HEK293T (cell line): ENCODE results near the gene LYRM4.

Experiments used
- CTCF ChIA-PET: fragments of 350-600 bp; formaldehyde crosslinking; extraction: SDS; loops from one replicate; lab custom pipeline; 2021; ENCODE audit warnings: antibody characterized with exemption, inconsistent platforms; lab: Yijun Ruan, JAX
- POLR2A ChIA-PET: fragments of 350-600 bp; formaldehyde crosslinking; extraction: SDS; loops from one replicate; lab custom pipeline; 2020; ENCODE audit warnings: antibody characterized with exemption, inconsistent platforms; lab: Yijun Ruan, JAX
- DNase-seq: peaks from one replicate; pipeline ENCODE4 v3.0.0; 2012; ENCODE audit warnings: mixed read lengths; ENCODE audit errors: extremely low spot score
- ARNT ChIP-seq: fragments of 450-650 bp; IDR thresholded peaks from 2 replicates; pipeline ENCODE4 v1.6.1; 2017; ENCODE audit warnings: mild to moderate bottlenecking
- BHLHE40 ChIP-seq: fragments of 450-650 bp; IDR thresholded peaks from 2 replicates; pipeline ENCODE4 v1.6.1; 2016; ENCODE audit warnings: mild to moderate bottlenecking, moderate library complexity, borderline replicate concordance
- CTBP1 ChIP-seq: fragments of 450-650 bp; IDR thresholded peaks from 2 replicates; pipeline ENCODE4 v1.6.1; 2016; ENCODE audit warnings: borderline replicate concordance
- ELF4 ChIP-seq: fragments of 450-650 bp; IDR thresholded peaks from 2 replicates; pipeline ENCODE4 v1.6.1; 2017; ENCODE audit warnings: antibody characterized with exemption
- FOXA1 ChIP-seq: fragments of 450-650 bp; IDR thresholded peaks from 2 replicates; pipeline ENCODE4 v1.6.1; 2016; ENCODE audit warnings: mild to moderate bottlenecking
- FOXK2 ChIP-seq: fragments of 450-650 bp; IDR thresholded peaks from 2 replicates; pipeline ENCODE4 v1.6.1; 2016; ENCODE audit warnings: mild to moderate bottlenecking
- FOXM1 ChIP-seq: fragments of 450-650 bp; IDR thresholded peaks from 2 replicates; pipeline ENCODE4 v1.6.1; 2017; ENCODE audit warnings: mild to moderate bottlenecking, borderline replicate concordance
- HDGF ChIP-seq: fragments of 450-650 bp; IDR thresholded peaks from 2 replicates; pipeline ENCODE4 v1.6.1; 2017; ENCODE audit warnings: antibody characterized with exemption, borderline replicate concordance
- L3MBTL2 ChIP-seq: fragments of 450-650 bp; conservative IDR thresholded peaks from 2 replicates; pipeline ENCODE4 v1.6.1; 2016; ENCODE audit warnings: mild to moderate bottlenecking
- LEF1 ChIP-seq: fragments of 450-650 bp; IDR thresholded peaks from 2 replicates; pipeline ENCODE4 v1.6.1; 2017; ENCODE audit warnings: mild to moderate bottlenecking, borderline replicate concordance
- NFRKB ChIP-seq: fragments of 450-650 bp; IDR thresholded peaks from 2 replicates; pipeline ENCODE4 v1.6.1; 2016; ENCODE audit warnings: mild to moderate bottlenecking, moderate library complexity
- SP1 ChIP-seq: fragments of 450-650 bp; IDR thresholded peaks from 2 replicates; pipeline ENCODE4 v1.6.1; 2017
- SUZ12 ChIP-seq: fragments of 450-650 bp; IDR thresholded peaks from 2 replicates; pipeline ENCODE4 v1.6.1; 2016; ENCODE audit warnings: mild to moderate bottlenecking
- TARDBP ChIP-seq: fragments of 450-650 bp; IDR thresholded peaks from 2 replicates; pipeline ENCODE4 v1.6.1; 2016
- ZNF384 ChIP-seq: fragments of 450-650 bp; IDR thresholded peaks from 2 replicates; pipeline ENCODE4 v1.6.1; 2016
- TF ChIP-seq, protein P1 (sequence below): fragments of 450-650 bp; IDR thresholded peaks from 2 replicates; pipeline ENCODE4 v1.6.1; 2016

The LYRM4 gene

DNA sequence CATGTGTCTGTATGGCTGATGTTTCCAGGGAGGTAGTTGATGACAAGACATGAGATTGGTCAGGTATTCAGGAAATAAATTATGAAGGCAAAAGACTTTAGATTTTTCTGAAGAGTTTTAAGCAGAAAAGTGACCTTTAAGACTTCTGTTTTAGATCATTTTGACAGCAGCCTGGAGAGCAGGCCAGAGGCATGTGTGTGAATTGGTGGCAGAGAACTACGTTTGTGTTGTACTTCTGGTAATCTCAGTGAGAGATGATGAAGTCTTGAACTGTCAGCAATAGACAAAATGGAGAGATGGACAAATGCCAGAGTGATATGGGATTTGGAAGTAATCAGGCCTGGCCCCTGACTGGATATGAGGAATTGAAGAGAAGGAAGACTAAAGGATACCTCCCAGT is 31.4 kb upstream of the LYRM4 start:
- TF ChIP-seq L3MBTL2 (no peak), FOXK2 (no peak), FOXM1 (no peak), CTBP1 (no peak), FOXA1 (no peak), SUZ12 (no peak), ELF4 (no peak), TARDBP (no peak), HDGF (no peak), ZNF384 (no peak)
- TF ChIP-seq, protein P1, sequence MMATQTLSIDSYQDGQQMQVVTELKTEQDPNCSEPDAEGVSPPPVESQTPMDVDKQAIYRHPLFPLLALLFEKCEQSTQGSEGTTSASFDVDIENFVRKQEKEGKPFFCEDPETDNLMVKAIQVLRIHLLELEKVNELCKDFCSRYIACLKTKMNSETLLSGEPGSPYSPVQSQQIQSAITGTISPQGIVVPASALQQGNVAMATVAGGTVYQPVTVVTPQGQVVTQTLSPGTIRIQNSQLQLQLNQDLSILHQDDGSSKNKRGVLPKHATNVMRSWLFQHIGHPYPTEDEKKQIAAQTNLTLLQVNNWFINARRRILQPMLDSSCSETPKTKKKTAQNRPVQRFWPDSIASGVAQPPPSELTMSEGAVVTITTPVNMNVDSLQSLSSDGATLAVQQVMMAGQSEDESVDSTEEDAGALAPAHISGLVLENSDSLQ = no peak
- ChIA-PET CTCF (no interaction called here), POLR2A (no interaction called here)
- no peak for DNase-seq

DNA sequence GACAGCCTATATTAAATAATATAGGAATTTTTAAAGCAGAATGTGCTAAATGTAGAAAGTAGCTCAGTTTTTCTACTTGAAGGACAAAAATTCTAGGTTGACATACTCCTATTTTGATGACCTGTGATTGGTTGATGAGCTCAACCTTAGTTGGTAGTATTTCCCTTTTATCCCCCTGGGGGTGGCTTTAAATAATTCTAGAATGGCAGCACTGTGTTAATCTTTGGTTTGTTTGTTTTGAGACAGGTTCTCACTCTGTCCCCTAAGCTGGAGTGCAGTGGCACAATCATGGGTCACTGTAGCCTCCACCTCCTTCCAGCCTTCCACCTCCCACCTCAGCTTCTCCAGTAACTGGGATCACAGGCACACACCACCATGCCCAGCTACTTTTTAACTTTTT is 29.8 kb upstream of the LYRM4 start:
- ChIA-PET CTCF (no interaction called here), POLR2A (no interaction called here)
- DNase-seq = no peak
- TF ChIP-seq TARDBP (no peak), FOXM1 (no peak), FOXK2 (no peak), LEF1 (no peak), BHLHE40 (no peak), SUZ12 (no peak), SP1 (no peak), L3MBTL2 (no peak), ARNT (no peak), HDGF (no peak), NFRKB (no peak), ZNF384 (no peak), FOXA1 (no peak)
- TF ChIP-seq, protein P1 = no peak

DNA sequence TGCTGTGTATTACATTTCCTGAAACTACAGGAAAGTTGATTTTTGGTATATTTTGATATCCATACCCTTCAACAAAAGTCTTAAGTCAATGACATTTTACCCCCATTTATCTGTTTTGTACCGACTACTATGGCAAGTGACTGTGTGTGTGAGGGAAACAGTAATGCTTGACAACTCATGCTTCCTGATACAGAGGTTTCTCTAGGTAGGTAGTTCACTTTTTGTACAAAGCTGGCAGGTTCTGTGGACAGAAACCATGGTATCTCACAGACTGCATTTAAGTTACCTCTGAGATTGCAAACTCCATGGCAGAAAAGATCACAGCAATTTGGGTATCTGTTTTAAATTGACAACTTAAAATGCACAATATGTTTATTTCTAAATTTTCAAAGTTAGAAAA is 29.3 kb upstream of the LYRM4 start:
- TF ChIP-seq SP1 = no peak
- TF ChIP-seq FOXA1 = no peak
- TF ChIP-seq TARDBP = no peak
- TF ChIP-seq ELF4 = no peak
- no peak for TF ChIP-seq CTBP1
- TF ChIP-seq ARNT = no peak
- TF ChIP-seq FOXM1 = no peak
- TF ChIP-seq HDGF = no peak
- no peak for TF ChIP-seq LEF1
- no peak for TF ChIP-seq L3MBTL2
- no peak for TF ChIP-seq NFRKB
- no peak for TF ChIP-seq FOXK2
- POLR2A ChIA-PET = no interaction called here
- no peak for DNase-seq
- CTCF ChIA-PET = no interaction called here

DNA sequence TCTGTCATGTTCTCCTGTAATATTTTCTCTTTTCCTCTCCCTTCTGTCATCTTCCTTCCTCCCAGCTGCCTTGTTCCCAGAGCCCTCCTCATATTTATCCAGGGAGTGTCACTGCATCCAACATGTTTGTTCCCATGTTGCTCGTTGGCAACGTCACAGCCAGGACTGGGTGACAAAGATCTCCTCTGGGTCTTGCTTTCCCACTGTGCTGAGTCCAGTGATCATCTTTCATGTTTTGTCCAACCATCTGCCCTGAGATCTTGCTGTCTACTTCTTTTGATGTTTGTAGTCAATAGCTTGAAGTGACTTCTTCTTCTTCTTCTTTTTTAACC is 27.2 kb upstream of the LYRM4 start:
- CTCF ChIA-PET = interaction anchor here (0.6 to 0.7 kb wide), 2 partner anchors 51 to 70 kb away, joined by 3 read pairs; no protein-coding TSS in a partner anchor
- TF ChIP-seq LEF1 (no peak), L3MBTL2 (no peak), ELF4 (no peak), HDGF (no peak), ZNF384 (no peak), FOXM1 (no peak), BHLHE40 (no peak), SP1 (no peak), NFRKB (no peak)
- TF ChIP-seq, protein P1 = no peak
- DNase-seq = no peak
- POLR2A ChIA-PET = no interaction called here

DNA sequence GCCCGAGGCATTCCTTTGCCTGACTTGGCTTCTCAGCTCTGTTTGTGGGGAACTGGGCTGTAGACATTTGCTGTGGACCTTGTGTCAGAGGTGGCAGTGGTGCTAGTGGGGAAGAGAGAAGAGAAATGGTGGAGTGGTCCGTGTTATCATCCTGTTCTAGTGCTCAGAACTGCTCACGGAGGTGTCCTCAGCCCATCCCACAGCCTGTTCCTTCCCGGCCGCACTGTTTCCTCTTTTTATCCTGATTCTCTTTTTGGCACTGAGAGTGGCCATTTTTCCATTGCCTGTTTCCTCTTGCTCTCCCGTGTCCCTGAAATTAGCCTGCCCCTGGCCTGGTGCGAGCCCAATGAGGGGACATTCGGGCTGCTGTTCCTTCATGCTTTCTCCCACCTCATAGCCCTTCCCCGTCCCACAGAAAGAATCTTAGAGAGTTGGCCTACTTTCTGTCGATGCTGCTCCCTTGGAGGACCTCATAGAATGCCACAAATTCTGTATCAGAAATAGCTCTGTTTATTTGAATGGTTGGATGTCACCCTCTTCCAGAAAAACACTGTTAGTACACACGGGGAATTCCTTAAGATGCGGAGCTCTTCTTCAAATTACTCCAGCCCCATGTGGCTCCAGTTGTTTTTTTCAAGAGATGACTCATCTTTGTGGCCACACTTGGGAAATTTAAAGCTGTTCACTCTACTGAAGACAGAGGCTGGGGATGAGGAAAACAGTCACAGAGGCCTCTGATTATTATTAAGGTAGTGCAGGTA is 26.6 kb upstream of the LYRM4 start:
- CTCF ChIA-PET = interaction anchor here (0.7 kb wide), 1 partner anchor 70 kb away, joined by 3 read pairs; no protein-coding TSS in a partner anchor
- POLR2A ChIA-PET = no interaction called here
- no peak for DNase-seq
- TF ChIP-seq SUZ12 (no peak), HDGF (no peak), TARDBP (no peak), FOXA1 (no peak), ZNF384 (no peak), ELF4 (no peak), LEF1 (no peak), NFRKB (no peak), ARNT (no peak), FOXK2 (no peak), SP1 (no peak), L3MBTL2 (no peak)
- TF ChIP-seq, protein P1 = no peak

DNA sequence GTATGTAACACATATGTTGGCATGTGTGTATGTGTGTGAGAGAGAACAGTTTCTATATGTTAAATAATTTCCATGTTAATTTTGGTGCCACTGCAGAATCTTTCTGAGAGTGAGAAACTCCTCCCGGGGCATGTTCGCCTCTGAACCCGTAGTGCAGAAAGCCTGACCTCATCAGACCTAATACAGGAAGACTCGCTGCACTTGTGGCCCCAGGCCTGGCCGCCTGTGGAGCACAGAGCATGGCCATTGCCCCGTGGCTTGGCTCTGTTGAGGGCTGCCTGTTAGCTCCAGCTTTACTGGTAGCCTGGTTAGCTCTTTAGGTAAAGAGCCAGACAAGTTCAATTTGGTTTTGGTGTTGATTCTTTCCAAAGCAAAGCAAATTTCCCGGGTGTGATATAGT is 26.0 kb upstream of the LYRM4 start:
- no peak for TF ChIP-seq FOXA1
- TF ChIP-seq SUZ12 = no peak
- TF ChIP-seq ZNF384 = no peak
- TF ChIP-seq TARDBP = no peak
- no peak for TF ChIP-seq CTBP1
- TF ChIP-seq ELF4 = no peak
- DNase-seq = no peak
- ChIA-PET CTCF (no interaction called here), POLR2A (no interaction called here)
